K562 (cell line): ENCODE data around the gene ZDHHC22. TPM values are rescaled to one million over a fixed set of nuclear protein-coding genes. Genes with fewer than 3 reads are reported as not detected.
A peak's percentile ranks its signal among the peaks of the same experiment; 100 is the strongest.

Source experiments
- ARID2 ChIP-seq: fragments of 450-650 bp; IDR thresholded peaks from 2 replicates; pipeline ENCODE4 v1.6.1; 2017; ENCODE audit warnings: antibody characterized with exemption, mild to moderate bottlenecking
- GTF2E2 ChIP-seq: fragments of 200-800 bp; sonication (Bioruptor generic); IDR thresholded peaks from 2 replicates; pipeline ENCODE4 v1.6.1; 2016; ENCODE audit warnings: missing genetic modification characterization, missing compliant biosample characterization
- HOXB6 ChIP-seq: fragments of 250-450 bp; sonication (Bioruptor Pico); IDR thresholded peaks from 2 replicates; pipeline ENCODE4 v1.5.1; 2022; ENCODE audit warnings: mild to moderate bottlenecking, borderline replicate concordance
- KDM5B ChIP-seq: fragments of 200-600 bp; sonication (generic); IDR thresholded peaks from 2 replicates; pipeline ENCODE4 v1.6.1; 2012; ENCODE audit warnings: low read depth, mild to moderate bottlenecking, moderate library complexity, low read length, control low read depth, inconsistent platforms; ENCODE audit not compliant: insufficient replicate concordance
- LARP7 ChIP-seq: fragments of 450-650 bp; IDR thresholded peaks from 2 replicates; pipeline ENCODE4 v1.6.1; 2016
- MEF2A ChIP-seq: IDR thresholded peaks from 2 replicates; pipeline ENCODE4 v1.6.1; 2011; ENCODE audit warnings: low read depth, mild to moderate bottlenecking, low read length, moderate library complexity; ENCODE audit not compliant: control insufficient read depth
- NKRF ChIP-seq: fragments of 450-650 bp; IDR thresholded peaks from 2 replicates; pipeline ENCODE4 v1.6.1; 2016; ENCODE audit warnings: borderline replicate concordance
- SAP30 ChIP-seq: fragments of 200-600 bp; sonication (generic); IDR thresholded peaks from 2 replicates; pipeline ENCODE4 v1.6.1; 2012; ENCODE audit warnings: borderline replicate concordance, low read depth, mild to moderate bottlenecking, moderate library complexity, low read length, control low read depth, inconsistent platforms; ENCODE audit not compliant: insufficient read depth, poor library complexity, severe bottlenecking
- polyA plus RNA-seq, 8 experiments: library from polyadenylated mRNA; depleted of rRNA in 4 of 8; stranded (reverse) in 5 of 8; unstranded in 3 of 8; fragments of >200 nt; fragmentation: Nextera tagmentation in 2 of 8; fragmentation: Illumina TruSeq in 1 of 8; extraction: Ambion mirVana in 2 of 8; extraction: Trizol in 1 of 8; gene quantifications; 2 replicates each; pipeline versions ENCODE4 v1.2.1 to v1.2.3, GENCODE V29; 2011 to 2014; ENCODE audit warnings: inconsistent platforms in 1 of 8, missing spikeins in 1 of 8
- total RNA-seq, 7 experiments: library from RNA; depleted of rRNA in 6 of 7; stranded (reverse); fragments of >200 nt in 6 of 7; fragmentation: Illumina TruSeq in 2 of 7; extraction: Trizol in 2 of 7; gene quantifications; 2 replicates each; pipeline versions ENCODE4 v1.2.1 to v1.2.3, GENCODE V29; 2011 to 2021; ENCODE audit warnings: low replicate concordance in 1 of 7
- TF ChIP-seq, protein P1 (sequence below): fragments of 450-650 bp; IDR thresholded peaks from 2 replicates; pipeline ENCODE4 v1.6.1; 2016
- TF ChIP-seq, protein P2 (sequence below), 2 experiments: IDR thresholded peaks; 2 replicates each; pipeline ENCODE4 v1.6.1; 2011; ENCODE audit warnings: borderline replicate concordance in 1 of 2, control low read depth in 1 of 2, low read depth in 1 of 2, low read length in 1 of 2, mild to moderate bottlenecking in 1 of 2, mixed read lengths in 1 of 2, moderate library complexity in 1 of 2; ENCODE audit not compliant: insufficient read depth in 1 of 2, insufficient read length in 1 of 2, poor library complexity in 1 of 2, severe bottlenecking in 1 of 2; ENCODE audit errors: extremely low read depth in 1 of 2

ZDHHC22 gene
- total and polyA plus RNA-seq, 9 of the 15 experiments (the other 6 are each of a cell fraction or from before 2014, with no cell fraction given), result not detected

- TF ChIP-seq SAP30, result peak; percentile 54
- peak; percentile 60; the same call in 1 of the 2 replicates for TF ChIP-seq GTF2E2 (tag)
- TF ChIP-seq MEF2A, result peak; percentile 66; the same call in 1 of the 2 replicates
- peak; percentile 12 for TF ChIP-seq KDM5B
- no peak for TF ChIP-seq LARP7
- TF ChIP-seq NKRF, result peak; percentile 78
- no peak for TF ChIP-seq HOXB6
- TF ChIP-seq, protein P1, sequence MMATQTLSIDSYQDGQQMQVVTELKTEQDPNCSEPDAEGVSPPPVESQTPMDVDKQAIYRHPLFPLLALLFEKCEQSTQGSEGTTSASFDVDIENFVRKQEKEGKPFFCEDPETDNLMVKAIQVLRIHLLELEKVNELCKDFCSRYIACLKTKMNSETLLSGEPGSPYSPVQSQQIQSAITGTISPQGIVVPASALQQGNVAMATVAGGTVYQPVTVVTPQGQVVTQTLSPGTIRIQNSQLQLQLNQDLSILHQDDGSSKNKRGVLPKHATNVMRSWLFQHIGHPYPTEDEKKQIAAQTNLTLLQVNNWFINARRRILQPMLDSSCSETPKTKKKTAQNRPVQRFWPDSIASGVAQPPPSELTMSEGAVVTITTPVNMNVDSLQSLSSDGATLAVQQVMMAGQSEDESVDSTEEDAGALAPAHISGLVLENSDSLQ, result peak; percentile 25; the same call in 1 of the 2 replicates
- TF ChIP-seq, protein P2, sequence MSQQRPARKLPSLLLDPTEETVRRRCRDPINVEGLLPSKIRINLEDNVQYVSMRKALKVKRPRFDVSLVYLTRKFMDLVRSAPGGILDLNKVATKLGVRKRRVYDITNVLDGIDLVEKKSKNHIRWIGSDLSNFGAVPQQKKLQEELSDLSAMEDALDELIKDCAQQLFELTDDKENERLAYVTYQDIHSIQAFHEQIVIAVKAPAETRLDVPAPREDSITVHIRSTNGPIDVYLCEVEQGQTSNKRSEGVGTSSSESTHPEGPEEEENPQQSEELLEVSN (IDR thresholded peaks at IDR 0.05; ENCODE audit: borderline replicate concordance in 1 of 2, extremely low read depth in 1 of 2, insufficient read depth in 1 of 2, insufficient read length in 1 of 2, low read depth in 1 of 2, low read length in 1 of 2, poor library complexity in 1 of 2, severe bottlenecking in 1 of 2), result peak in 1 of 2 experiments; percentile 57
- peak; percentile 27; the same call in 1 of the 2 replicates for TF ChIP-seq ARID2
- TF ChIP-seq, all 486 proteins: peak for 13
These were observed 44.4 kb downstream of the ZDHHC22 start (continued) for GRCh38 chr14:77097006-77097699.
